Measurements from ENCODE around the gene ASB10. TPM values are rescaled to one million over a fixed set of nuclear protein-coding genes. Genes with fewer than 3 reads are reported as not detected.

The ASB10 gene
- total and polyA plus RNA-seq, 2 of the 13 experiments (the other 11 are each of a cell fraction or from before 2014, with no cell fraction given) = not detected

GRCh38 chr7:151172273-151173141 lies 14.5 kb downstream of the ASB10 start (continued):
- no peak for TF ChIP-seq ZNF781 (CRISPR knock-in tag; IDR thresholded peaks at IDR 0.05; ENCODE audit: borderline replicate concordance, not compliant biosample characterization)
- TF ChIP-seq TIGD3 (CRISPR knock-in tag; IDR thresholded peaks at IDR 0.05; ENCODE audit: borderline replicate concordance) = no peak
- TF ChIP-seq KLF6 (CRISPR knock-in tag; IDR thresholded peaks at IDR 0.05) = no peak
- peak; percentile 90 for TF ChIP-seq TEAD3 (CRISPR knock-in tag; optimal IDR thresholded peaks at IDR 0.05; ENCODE audit: borderline replicate concordance)
- peak; percentile 74; the same call in 1 of the 2 replicates for TF ChIP-seq ERF (CRISPR knock-in tag; IDR thresholded peaks at IDR 0.05)
- TF ChIP-seq JARID2 (CRISPR knock-in tag; IDR thresholded peaks at IDR 0.05; ENCODE audit: insufficient replicate concordance) = no peak
- 0 out of 2 replicates have a peak, but pooled peaks have one; percentile 69 for TF ChIP-seq ZNF136 (CRISPR knock-in tag; IDR thresholded peaks at IDR 0.05; ENCODE audit: low read depth)
- no peak for TF ChIP-seq ZNF326 (CRISPR knock-in tag; IDR thresholded peaks at IDR 0.05; ENCODE audit: borderline replicate concordance)
- peak; percentile 85 for TF ChIP-seq YY1 (IDR thresholded peaks at IDR 0.05; ENCODE audit: insufficient read depth, insufficient replicate concordance, low read depth, low read length)
- no peak for TF ChIP-seq ZC3H4 (CRISPR knock-in tag; IDR thresholded peaks at IDR 0.05; ENCODE audit: borderline replicate concordance)
- TF ChIP-seq TFAP4 (IDR thresholded peaks at IDR 0.05; ENCODE audit: borderline replicate concordance, low read depth) = no peak
- no peak for TF ChIP-seq HIC2 (CRISPR knock-in tag; IDR thresholded peaks at IDR 0.05; ENCODE audit: low read depth)
- TF ChIP-seq MIER2 (CRISPR knock-in tag; IDR thresholded peaks at IDR 0.05) = peak; percentile 62; the same call in 1 of the 2 replicates
- no peak for TF ChIP-seq ZBTB4 (CRISPR knock-in tag; IDR thresholded peaks at IDR 0.05; ENCODE audit: borderline replicate concordance)
- TF ChIP-seq GTF3A (CRISPR knock-in tag; conservative IDR thresholded peaks at IDR 0.05) = no peak
- peak; percentile 45; the same call in 1 of the 2 replicates for TF ChIP-seq TGIF2 (CRISPR knock-in tag; IDR thresholded peaks at IDR 0.05)
- TF ChIP-seq E2F2 (CRISPR knock-in tag; IDR thresholded peaks at IDR 0.05; ENCODE audit: borderline replicate concordance) = no peak
- TF ChIP-seq SMYD3 (CRISPR knock-in tag; IDR thresholded peaks at IDR 0.05) = no peak
- TF ChIP-seq ZNF749 (CRISPR knock-in tag; IDR thresholded peaks at IDR 0.05; ENCODE audit: borderline replicate concordance) = no peak
- TF ChIP-seq CCAR2 (optimal IDR thresholded peaks at IDR 0.05; ENCODE audit: low read depth, low read length) = no peak
